Vagina (tissue), 2 donors: ENCODE results near the gene KBTBD12.

Experiments used
- CTCF ChIP-seq, 3 experiments: fragments of 450-650 bp in 2 of 3; fragments of 200-600 bp in 1 of 3; sonication (generic) in 1 of 3; IDR thresholded peaks; one replicate each; pipeline ENCODE4 v1.5.1; 2017 to 2019; ENCODE audit warnings: antibody characterized with exemption in 3 of 3, mild to moderate bottlenecking in 2 of 3, moderate library complexity in 2 of 3
- POLR2A ChIP-seq, 2 donors: fragments of 450-650 bp; IDR thresholded peaks; one replicate each; pipeline ENCODE4 v1.6.1; 2017; ENCODE audit warnings: antibody characterized with exemption in 2 of 2, mild to moderate bottlenecking in 2 of 2, moderate library complexity in 2 of 2

DNA sequence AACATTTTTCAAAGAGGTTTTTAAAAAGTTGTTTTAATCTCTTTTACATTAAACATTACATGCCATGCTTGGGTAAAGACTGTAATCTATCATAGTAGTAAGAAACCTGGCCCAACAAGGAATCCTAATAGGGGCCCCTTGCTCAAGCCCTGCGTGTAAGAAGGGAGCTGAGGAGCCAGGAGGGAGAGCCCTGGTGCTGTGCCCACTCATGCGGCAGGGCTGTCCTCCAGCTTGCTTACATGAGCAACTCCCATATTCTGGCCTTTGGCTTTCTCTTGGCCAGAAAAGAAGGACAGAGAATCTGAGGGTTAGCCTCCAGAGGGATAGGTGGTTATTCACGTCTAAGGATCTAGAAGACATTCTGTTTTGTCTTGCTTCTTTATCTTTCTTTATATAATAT lies 49.8 kb downstream of the KBTBD12 start:
- no peak for TF ChIP-seq CTCF (IDR thresholded peaks at IDR 0.05)
- TF ChIP-seq POLR2A (IDR thresholded peaks at IDR 0.05): no peak
